WTC11 (cell line): ENCODE data around the gene MAP7D1. TPM values are rescaled to one million over a fixed set of nuclear protein-coding genes. Genes with fewer than 3 reads are reported as not detected.

Source experiments
- ATAC-seq: fragments of 200-7000 bp; cut with Tn5 transposase; 2 replicates; pipeline ENCODE4 v1.10.0; 2021; ENCODE audit warnings: mild to moderate bottlenecking, moderate library complexity
- CTCF ChIA-PET: fragments of 300-600 bp; sonication (Branson Sonifier 250); formaldehyde crosslinking; loops from one replicate; lab custom pipeline; 2021; ENCODE audit warnings: antibody characterized with exemption; lab: Charles Lee
- POLR2A ChIA-PET: fragments of 350-600 bp; sonication (Branson Sonifier 250); formaldehyde crosslinking; loops from one replicate; lab custom pipeline; 2021; ENCODE audit warnings: antibody characterized with exemption; lab: Charles Lee
- DNase-seq: peaks from one replicate; pipeline ENCODE4 v3.0.0; 2021; ENCODE audit warnings: low spot score
- H3K27ac Mint-ChIP-seq: 2 replicates; pipeline ENCODE4 v1.8.0; 2021; ENCODE audit warnings: mixed read lengths
- H3K27me3 Mint-ChIP-seq: 2 replicates; pipeline ENCODE4 v1.8.0; 2021; ENCODE audit warnings: low read depth, mild to moderate bottlenecking, moderate library complexity, mixed read lengths
- H3K36me3 Mint-ChIP-seq: 2 replicates; pipeline ENCODE4 v1.8.0; 2021; ENCODE audit warnings: mixed read lengths
- H3K4me1 Mint-ChIP-seq: 2 replicates; pipeline ENCODE4 v1.8.0; 2022; ENCODE audit warnings: mixed read lengths
- H3K4me3 Mint-ChIP-seq: 2 replicates; pipeline ENCODE4 v1.8.0; 2021; ENCODE audit warnings: mild to moderate bottlenecking, moderate library complexity, mixed read lengths
- H3K9me3 Mint-ChIP-seq: 2 replicates; pipeline ENCODE4 v1.8.0; 2021; ENCODE audit warnings: mixed read lengths
- AFF4 ChIP-seq: sonication (generic); formaldehyde crosslinking; IDR thresholded peaks from 2 replicates; pipeline ENCODE4 v1.8.1; 2023; ENCODE audit warnings: mild to moderate bottlenecking, missing genetic modification reagents, borderline replicate concordance
- ARID4B ChIP-seq: sonication (generic); formaldehyde crosslinking; IDR thresholded peaks from 2 replicates; pipeline ENCODE4 v1.8.0; 2023; ENCODE audit warnings: missing genetic modification reagents, mild to moderate bottlenecking, borderline replicate concordance
- ATF3 ChIP-seq: sonication (generic); formaldehyde crosslinking; conservative IDR thresholded peaks from 2 replicates; pipeline ENCODE4 v1.8.1; 2022; ENCODE audit warnings: mild to moderate bottlenecking, missing genetic modification reagents
- CDX4 ChIP-seq: fragments of 250-450 bp; sonication (Bioruptor Pico); IDR thresholded peaks from 2 replicates; pipeline ENCODE4 v1.9.0; 2021; ENCODE audit warnings: moderate library complexity, mild to moderate bottlenecking, inconsistent platforms, borderline replicate concordance
- CREM ChIP-seq: sonication (generic); formaldehyde crosslinking; IDR thresholded peaks from 2 replicates; pipeline ENCODE4 v1.8.1; 2022; ENCODE audit warnings: mild to moderate bottlenecking, missing genetic modification reagents, moderate library complexity
- CTCF ChIP-seq: fragments of 200-600 bp; IDR thresholded peaks from 2 replicates; pipeline ENCODE4 v1.8.0; 2022; ENCODE audit warnings: antibody characterized with exemption
- ERG ChIP-seq: fragments of 250-450 bp; sonication (Bioruptor Pico); IDR thresholded peaks from 2 replicates; pipeline ENCODE4 v1.8.0; 2021; ENCODE audit warnings: mild to moderate bottlenecking
- FOXK1 ChIP-seq: sonication (generic); formaldehyde crosslinking; IDR thresholded peaks from 2 replicates; pipeline ENCODE4 v1.8.0; 2022; ENCODE audit warnings: mild to moderate bottlenecking, moderate library complexity, missing genetic modification reagents
- FOXP1 ChIP-seq: sonication (generic); formaldehyde crosslinking; IDR thresholded peaks from 2 replicates; pipeline ENCODE4 v1.8.0; 2022; ENCODE audit warnings: missing genetic modification reagents, mild to moderate bottlenecking, moderate library complexity, borderline replicate concordance
- GABPB1 ChIP-seq: sonication (generic); formaldehyde crosslinking; IDR thresholded peaks from 2 replicates; pipeline ENCODE4 v1.8.1; 2023; ENCODE audit warnings: mild to moderate bottlenecking, missing genetic modification reagents
- GRHL2 ChIP-seq: fragments of 250-450 bp; sonication (Bioruptor Pico); IDR thresholded peaks from 2 replicates; pipeline ENCODE4 v1.8.0; 2022; ENCODE audit warnings: mild to moderate bottlenecking, moderate library complexity; ENCODE audit not compliant: insufficient replicate concordance, severe bottlenecking
- JAZF1 ChIP-seq: fragments of 250-450 bp; sonication (Bioruptor Pico); IDR thresholded peaks from 2 replicates; pipeline ENCODE4 v1.9.0; 2021; ENCODE audit warnings: moderate library complexity, mild to moderate bottlenecking, inconsistent platforms
- JUN ChIP-seq: sonication (generic); formaldehyde crosslinking; IDR thresholded peaks from 2 replicates; pipeline ENCODE4 v1.8.0; 2023; ENCODE audit warnings: mild to moderate bottlenecking, missing genetic modification reagents
- PRDM15 ChIP-seq: sonication (generic); formaldehyde crosslinking; IDR thresholded peaks from 2 replicates; pipeline ENCODE4 v1.8.0; 2022; ENCODE audit warnings: missing genetic modification reagents
- RORB ChIP-seq: fragments of 250-450 bp; sonication (Bioruptor Pico); IDR thresholded peaks from 2 replicates; pipeline ENCODE4 v1.9.0; 2021; ENCODE audit warnings: mild to moderate bottlenecking
- TEAD4 ChIP-seq: sonication (generic); formaldehyde crosslinking; IDR thresholded peaks from 2 replicates; pipeline ENCODE4 v1.8.0; 2022; ENCODE audit warnings: mild to moderate bottlenecking, missing genetic modification reagents
- USF1 ChIP-seq: sonication (generic); formaldehyde crosslinking; IDR thresholded peaks from 2 replicates; pipeline ENCODE4 v1.8.0; 2022; ENCODE audit warnings: mild to moderate bottlenecking, missing genetic modification reagents
- ZNF232 ChIP-seq: sonication (generic); formaldehyde crosslinking; IDR thresholded peaks from 2 replicates; pipeline ENCODE4 v1.8.0; 2022; ENCODE audit warnings: mild to moderate bottlenecking, missing genetic modification reagents
- ZNF423 ChIP-seq: fragments of 250-450 bp; sonication (Bioruptor Pico); IDR thresholded peaks from 2 replicates; pipeline ENCODE4 v2.1.2; 2022; ENCODE audit warnings: mild to moderate bottlenecking, moderate library complexity
- total RNA-seq: library from RNA; stranded (reverse); gene quantifications from 3 replicates; pipeline ENCODE4 v1.2.3, GENCODE V29; 2021

MAP7D1 gene
- total RNA-seq, 1 experiment from 2014 or later = 88.7 TPM

- H3K9me3 Mint-ChIP-seq = no peaks in the 10 kb centered on the region
- H3K27me3 Mint-ChIP-seq = no peaks in the 10 kb centered on the region
- H3K4me3 Mint-ChIP-seq = peak overlapping the region; percentile 97
- CTCF ChIA-PET = interaction anchor here (0.5 to 3.0 kb wide), 23 partner anchors 9 to 162 kb away, joined by 3 to 27 read pairs (median 4); partner anchors contain the start of gene TRAPPC3
- POLR2A ChIA-PET = interaction anchor here (0.6 to 1.9 kb wide), 13 partner anchors 9 to 210 kb away, joined by 3 to 8 read pairs (median 4); partner anchors contain the start of genes MAP7D1, SH3D21 and TRAPPC3
- peaks cover 19% of the 10 kb centered on the region for H3K36me3 Mint-ChIP-seq
- DNase-seq (peak; percentile 76), ATAC-seq (peak; percentile 70)
- H3K27ac Mint-ChIP-seq = peak overlapping the region; percentile 99
- H3K4me1 Mint-ChIP-seq = peaks cover 16% of the 10 kb centered on the region
- TF ChIP-seq TEAD4 = no peak
- TF ChIP-seq JAZF1 (CRISPR knock-in tag) = no peak
- no peak for TF ChIP-seq GRHL2 (CRISPR knock-in tag)
- peak; percentile 38; the same call in 1 of the 2 replicates for TF ChIP-seq CTCF
- TF ChIP-seq FOXK1 (CRISPR knock-in tag) = no peak
- 0 out of 2 replicates have a peak, but pooled peaks have one; percentile 43 for TF ChIP-seq ZNF232 (CRISPR knock-in tag)
- no peak for TF ChIP-seq USF1 (CRISPR knock-in tag)
- TF ChIP-seq RORB = no peak
- 0 out of 2 replicates have a peak, but pooled peaks have one; percentile 9 for TF ChIP-seq FOXP1 (CRISPR knock-in tag)
- no peak for TF ChIP-seq GABPB1
- TF ChIP-seq CDX4 (CRISPR knock-in tag) = no peak
- TF ChIP-seq ERG (CRISPR knock-in tag) = no peak
- TF ChIP-seq AFF4 (CRISPR knock-in tag) = no peak
- peak; percentile 52 for TF ChIP-seq PRDM15
- 0 out of 2 replicates have a peak, but pooled peaks have one; percentile 24 for TF ChIP-seq JUN (CRISPR knock-in tag)
- TF ChIP-seq ARID4B (CRISPR knock-in tag) = no peak
- 0 out of 2 replicates have a peak, but pooled peaks have one; percentile 14 for TF ChIP-seq ZNF423 (CRISPR knock-in tag)
- TF ChIP-seq CREM = no peak
- TF ChIP-seq ATF3 (CRISPR knock-in tag) = no peak
Measured at GRCh38 chr1:36224537-36225282, 68.8 kb downstream of the MAP7D1 start.
